GM21390 (cell line): Measurements from ENCODE around the gene VDAC1.
"Not testable (repeated sequence)": the region's sequence is repeated elsewhere in the genome, so short reads cannot be mapped to it uniquely, and the experiment has no call there.

ENCODE experiments used
- ATAC-seq: cut with Tn5 transposase; IDR thresholded peaks from one replicate; pipeline ENCODE4 v1.9.1; 2021; ENCODE audit not compliant: unreplicated experiment

The VDAC1 gene

GRCh38 chr5:133969654-133970324 is 35.0 kb downstream of the VDAC1 start:
- ATAC-seq = no peak

- peak; percentile 98 for ATAC-seq
Observed at GRCh38 chr5:133968204-133968980, 36.4 kb downstream of the VDAC1 start, which contains the start of gene C5orf15. TSS of gene C5orf15 (minus strand) at chr5:133968625. CDS start at chr5:133968584, 41 bp downstream.

- peak; percentile 3 for ATAC-seq
Observed at GRCh38 chr5:133967698-133968203, 37.0 kb downstream of the VDAC1 start.

GRCh38 chr5:133967124-133967523 is 37.7 kb downstream of the VDAC1 start:
- ATAC-seq = no peak

GRCh38 chr5:133966090-133966489 is 38.7 kb downstream of the VDAC1 start:
- ATAC-seq = no peak

GRCh38 chr5:133963493-133964128 is 41.2 kb downstream of the VDAC1 start:
- no peak for ATAC-seq

GRCh38 chr5:133962801-133963476 is 41.8 kb downstream of the VDAC1 start:
- no peak for ATAC-seq

GRCh38 chr5:133962131-133962530 is 42.6 kb downstream of the VDAC1 start:
- ATAC-seq = no peak

GRCh38 chr5:133959643-133960042 is 45.1 kb downstream of the VDAC1 start:
- no peak for ATAC-seq

GRCh38 chr5:133957591-133957990 is 47.2 kb downstream of the VDAC1 start:
- peak; percentile 82 for ATAC-seq

GRCh38 chr5:133957080-133957479 is 47.7 kb downstream of the VDAC1 start:
- ATAC-seq = no peak

- not testable (repeated sequence) for ATAC-seq
Observed at GRCh38 chr5:133956196-133956595, 48.6 kb downstream of the VDAC1 start.

GRCh38 chr5:133953568-133954145 is 51.1 kb downstream of the VDAC1 start:
- no peak for ATAC-seq

- ATAC-seq = no peak
Observed at GRCh38 chr5:133952729-133953567, 51.8 kb downstream of the VDAC1 start.

GRCh38 chr5:133950821-133951612 is 53.8 kb downstream of the VDAC1 start:
- ATAC-seq = no peak

GRCh38 chr5:133948721-133949120 is 56.1 kb downstream of the VDAC1 start:
- no peak for ATAC-seq

- no peak for ATAC-seq
Observed at GRCh38 chr5:133947431-133947841, 57.3 kb downstream of the VDAC1 start.

- ATAC-seq = no peak
Observed at GRCh38 chr5:133945568-133945967, 59.2 kb downstream of the VDAC1 start.
